Smooth muscle cell (in vitro differentiated cells): ENCODE data around the gene CNKSR3. TPM values are rescaled to one million over a fixed set of nuclear protein-coding genes. Genes with fewer than 3 reads are reported as not detected.

Experiments
- DNase-seq: peaks from one replicate; lab custom pipeline; 2025; ENCODE audit not compliant: unreplicated experiment; lab: John Stamatoyannopoulos, UW
- H2AFZ ChIP-seq: fragments of 200-600 bp; sonication (generic); 2 replicates; pipeline ENCODE4 v1.6.0; 2016; ENCODE audit warnings: antibody characterized with exemption, low read depth, mild to moderate bottlenecking
- H3F3A ChIP-seq: fragments of 200-600 bp; sonication (generic); 2 replicates; pipeline ENCODE4 v1.6.0; 2017; ENCODE audit warnings: antibody characterized with exemption, low read depth
- H3K27ac ChIP-seq: fragments of 200-600 bp; sonication (generic); 2 replicates; pipeline ENCODE4 v1.5.1; 2016; ENCODE audit warnings: low read depth, mild to moderate bottlenecking
- H3K27me3 ChIP-seq: fragments of 200-600 bp; sonication (generic); 2 replicates; pipeline ENCODE4 v1.6.1; 2016; ENCODE audit warnings: low read depth, mild to moderate bottlenecking
- H3K36me3 ChIP-seq: fragments of 200-600 bp; sonication (generic); 2 replicates; pipeline ENCODE4 v1.5.1; 2016; ENCODE audit warnings: low read depth
- H3K4me1 ChIP-seq: fragments of 200-600 bp; sonication (generic); 2 replicates; pipeline ENCODE4 v1.5.1; 2016; ENCODE audit warnings: low read depth
- H3K4me2 ChIP-seq: fragments of 200-600 bp; sonication (generic); 2 replicates; pipeline ENCODE4 v1.6.0; 2016; ENCODE audit warnings: mild to moderate bottlenecking
- H3K4me3 ChIP-seq: fragments of 200-600 bp; sonication (generic); 2 replicates; pipeline ENCODE4 v1.5.1; 2016; ENCODE audit warnings: mild to moderate bottlenecking
- H3K79me2 ChIP-seq: fragments of 200-600 bp; sonication (generic); 2 replicates; pipeline ENCODE4 v1.6.0; 2016; ENCODE audit warnings: low read depth, mild to moderate bottlenecking
- H3K9ac ChIP-seq: fragments of 200-600 bp; sonication (generic); 2 replicates; pipeline ENCODE4 v1.6.0; 2016; ENCODE audit warnings: low read depth
- H3K9me3 ChIP-seq: fragments of 200-600 bp; sonication (generic); replicated peaks from 2 replicates; pipeline ENCODE4 v1.5.1; 2016; ENCODE audit warnings: low read depth
- H4K20me1 ChIP-seq: fragments of 200-600 bp; sonication (generic); 2 replicates; pipeline ENCODE4 v1.6.0; 2016; ENCODE audit warnings: low read depth
- WGBS: methylation state at CpG from one replicate; pipeline ENCODE4 v1.1.7; 2016; ENCODE audit warnings: low lambda C conversion rate; 5-methylcytosine and 5-hydroxymethylcytosine counted together
- polyA plus RNA-seq: library from polyadenylated mRNA; unstranded; fragments of >200 nt; fragmentation: Nextera tagmentation; extraction: Ambion mirVana; gene quantifications from 2 replicates; pipeline ENCODE4 v1.2.1, GENCODE V29; 2016
- total RNA-seq: library from RNA; depleted of rRNA; stranded (reverse); fragments of >200 nt; gene quantifications from 2 replicates; pipeline ENCODE4 v1.2.3, GENCODE V29; 2014
- TF ChIP-seq, protein P1 (sequence below): fragments of 200-600 bp; sonication (generic); IDR thresholded peaks from 2 replicates; pipeline ENCODE4 v1.5.1; 2017; ENCODE audit warnings: borderline replicate concordance, mild to moderate bottlenecking, antibody characterized with exemption; ENCODE audit not compliant: insufficient read depth, poor library complexity, severe bottlenecking

The CNKSR3 gene
- total and polyA plus RNA-seq, 2 experiments from 2014 or later = 5.0 to 5.5 TPM

DNA sequence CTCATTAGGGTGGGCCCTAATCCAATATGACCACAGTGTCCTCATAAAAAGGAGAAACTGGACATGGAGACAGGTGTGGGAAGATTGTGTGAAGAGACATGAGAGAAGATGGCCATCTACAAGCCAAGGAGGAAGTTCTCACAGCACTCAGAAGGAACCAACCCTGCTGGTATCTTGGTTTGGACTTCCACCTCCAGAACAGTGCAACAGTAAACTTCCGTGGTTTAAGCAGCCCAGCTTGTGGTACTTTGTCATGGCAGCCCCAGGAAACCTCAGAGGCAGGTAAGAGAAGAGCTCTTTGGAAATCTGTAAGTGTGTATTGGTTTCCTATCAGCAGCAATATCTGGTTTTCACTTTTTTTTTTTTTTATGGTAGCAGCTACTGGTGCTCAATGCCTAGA lies 16.5 kb upstream of the CNKSR3 start:
- Histone ChIP-seq H3K27ac (no peak overlapping the region), H3K9ac (no peak overlapping the region), H3K27me3 (no peaks in the 10 kb centered on the region), H3K36me3 (no peaks in the 10 kb centered on the region), H4K20me1 (no peaks in the 10 kb centered on the region), H3K4me2 (no peak overlapping the region), H3K4me1 (no peaks in the 10 kb centered on the region), H3K4me3 (no peak overlapping the region), H3F3A (no peaks in the 10 kb centered on the region), H2AFZ (no peak overlapping the region), H3K79me2 (no peaks in the 10 kb centered on the region), H3K9me3 (no peaks in the 10 kb centered on the region)
- WGBS = 95% methylated on average over 1 of the region's 1 CpG
- TF ChIP-seq, protein P1, sequence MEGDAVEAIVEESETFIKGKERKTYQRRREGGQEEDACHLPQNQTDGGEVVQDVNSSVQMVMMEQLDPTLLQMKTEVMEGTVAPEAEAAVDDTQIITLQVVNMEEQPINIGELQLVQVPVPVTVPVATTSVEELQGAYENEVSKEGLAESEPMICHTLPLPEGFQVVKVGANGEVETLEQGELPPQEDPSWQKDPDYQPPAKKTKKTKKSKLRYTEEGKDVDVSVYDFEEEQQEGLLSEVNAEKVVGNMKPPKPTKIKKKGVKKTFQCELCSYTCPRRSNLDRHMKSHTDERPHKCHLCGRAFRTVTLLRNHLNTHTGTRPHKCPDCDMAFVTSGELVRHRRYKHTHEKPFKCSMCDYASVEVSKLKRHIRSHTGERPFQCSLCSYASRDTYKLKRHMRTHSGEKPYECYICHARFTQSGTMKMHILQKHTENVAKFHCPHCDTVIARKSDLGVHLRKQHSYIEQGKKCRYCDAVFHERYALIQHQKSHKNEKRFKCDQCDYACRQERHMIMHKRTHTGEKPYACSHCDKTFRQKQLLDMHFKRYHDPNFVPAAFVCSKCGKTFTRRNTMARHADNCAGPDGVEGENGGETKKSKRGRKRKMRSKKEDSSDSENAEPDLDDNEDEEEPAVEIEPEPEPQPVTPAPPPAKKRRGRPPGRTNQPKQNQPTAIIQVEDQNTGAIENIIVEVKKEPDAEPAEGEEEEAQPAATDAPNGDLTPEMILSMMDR = no peak
- no peak for DNase-seq

DNA sequence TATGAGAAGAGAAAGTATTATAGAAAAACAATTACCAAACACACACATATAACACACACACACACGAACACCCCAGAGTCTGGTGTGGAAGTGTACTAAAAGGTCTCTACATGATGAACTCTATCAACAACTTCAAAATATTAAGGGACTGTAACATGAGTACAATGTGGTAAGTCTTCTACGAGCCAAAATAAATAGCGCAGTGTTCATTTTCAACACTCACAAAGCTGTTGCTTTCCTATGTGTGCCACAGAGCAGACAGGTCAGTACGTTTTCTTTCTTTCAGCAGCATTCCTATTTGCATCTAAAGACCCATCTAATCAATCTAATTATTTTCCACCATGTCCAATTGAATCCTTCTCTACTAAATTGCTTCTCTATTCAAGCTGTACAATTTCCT lies 12.1 kb upstream of the CNKSR3 start:
- TF ChIP-seq, protein P1 = no peak

DNA sequence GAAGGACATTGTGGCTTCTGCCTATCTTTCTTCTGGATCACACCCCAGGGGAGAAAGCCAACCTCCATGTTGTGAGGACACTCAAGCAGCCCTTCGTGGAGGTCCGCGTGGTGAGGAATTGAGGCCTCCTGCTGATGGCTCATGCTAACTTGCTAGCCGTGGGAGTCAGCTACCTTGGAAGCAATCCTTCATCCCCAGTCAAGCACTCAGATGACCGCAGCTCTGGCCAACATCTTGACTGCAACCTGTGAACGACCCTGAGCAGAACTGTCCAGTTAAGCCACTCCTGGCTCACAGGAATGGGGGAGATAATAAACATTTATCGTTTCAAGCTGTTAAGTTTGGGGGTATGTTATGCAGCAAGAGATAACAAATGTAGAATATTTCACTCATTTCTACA lies 10.9 kb upstream of the CNKSR3 start:
- Histone ChIP-seq H2AFZ (no peak overlapping the region), H3K4me2 (no peak overlapping the region), H3K27me3 (no peaks in the 10 kb centered on the region), H4K20me1 (no peaks in the 10 kb centered on the region), H3K9ac (no peak overlapping the region), H3F3A (no peaks in the 10 kb centered on the region), H3K27ac (no peak overlapping the region), H3K79me2 (no peaks in the 10 kb centered on the region), H3K9me3 (no peaks in the 10 kb centered on the region), H3K4me3 (no peak overlapping the region), H3K4me1 (peaks cover 7% of the 10 kb centered on the region), H3K36me3 (no peaks in the 10 kb centered on the region)
- TF ChIP-seq, protein P1 = no peak
- DNase-seq = no peak
- WGBS = 95% methylated on average over 7 of the region's 7 CpGs

More for the DNA sequence above, 12.1 kb upstream of the CNKSR3 start:
- Histone ChIP-seq H3K27me3 (no peaks in the 10 kb centered on the region), H3K36me3 (no peaks in the 10 kb centered on the region), H3K27ac (no peak overlapping the region), H3K79me2 (no peaks in the 10 kb centered on the region), H3F3A (no peaks in the 10 kb centered on the region), H3K9me3 (no peaks in the 10 kb centered on the region), H3K9ac (no peak overlapping the region), H3K4me2 (no peak overlapping the region), H3K4me3 (no peak overlapping the region), H2AFZ (no peak overlapping the region), H3K4me1 (peaks cover 7% of the 10 kb centered on the region), H4K20me1 (no peaks in the 10 kb centered on the region)
- no peak for DNase-seq
- WGBS = 91% methylated on average over 4 of the region's 4 CpGs

DNA sequence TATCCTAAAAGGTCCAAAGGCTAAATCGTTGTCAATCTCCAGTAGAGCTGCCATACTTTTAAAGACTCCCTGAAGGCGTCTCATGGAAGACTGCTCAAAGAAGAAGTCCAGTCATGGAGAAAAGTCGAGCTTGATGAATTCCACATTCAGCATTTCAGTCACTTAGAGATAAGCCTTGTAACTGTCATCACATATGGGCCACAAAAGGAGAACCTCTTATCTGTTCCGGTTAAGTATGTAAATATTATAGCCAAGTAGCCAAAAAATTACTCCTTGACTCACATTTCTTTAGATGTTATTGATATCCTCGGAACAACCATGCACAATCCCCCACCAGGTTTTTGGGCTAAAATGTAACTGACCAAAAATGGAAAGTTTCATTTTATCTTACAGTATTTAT lies 9.8 kb upstream of the CNKSR3 start:
- no peak overlapping the region for H3K4me3 ChIP-seq

More for the DNA sequence above, 9.8 kb upstream of the CNKSR3 start:
- WGBS = 12% methylated on average over 5 of the region's 5 CpGs
- Histone ChIP-seq H4K20me1 (no peaks in the 10 kb centered on the region), H3K79me2 (no peaks in the 10 kb centered on the region), H3K9me3 (no peaks in the 10 kb centered on the region), H3K9ac (no peak overlapping the region), H3K4me1 (peaks cover 7% of the 10 kb centered on the region), H3F3A (no peaks in the 10 kb centered on the region), H3K4me2 (no peak overlapping the region), H3K27me3 (no peaks in the 10 kb centered on the region), H3K27ac (no peak overlapping the region), H3K36me3 (no peaks in the 10 kb centered on the region), H2AFZ (peak overlapping the region; percentile 29)
- TF ChIP-seq, protein P1 = no peak
- no peak for DNase-seq
